Stimulated activated naive CD8-positive, alpha-beta T cell treated with anti-CD3 and anti-CD28 coated beads, Interleukin-15, amount 100 ng/mL, for 72 hours (primary cell): ENCODE measurements around the gene ADORA2A.
"Not testable (repeated sequence)": the region's sequence is repeated elsewhere in the genome, so short reads cannot be mapped to it uniquely, and the experiment has no call there.

Experiments
- ATAC-seq: fragments of 150-1000 bp; cut with Tn5 transposase; 2 replicates; pipeline ENCODE4 v1.10.0; 2021; ENCODE audit warnings: mild to moderate bottlenecking, moderate library complexity
- DNase-seq, 2 donors: peaks; one replicate each; pipeline ENCODE4 v3.0.0; 2021 to 2022
- H3K27ac Mint-ChIP-seq, 2 donors: one replicate each; pipeline ENCODE4 v1.8.0; 2022; ENCODE audit warnings: mild to moderate bottlenecking in 2 of 2, mixed read lengths in 2 of 2, moderate library complexity in 2 of 2
- H3K27me3 Mint-ChIP-seq: one replicate; pipeline ENCODE4 v1.8.0; 2022; ENCODE audit warnings: mixed read lengths
- H3K4me1 Mint-ChIP-seq: one replicate; pipeline ENCODE4 v1.8.0; 2022; ENCODE audit warnings: mild to moderate bottlenecking, mixed read lengths
- H3K4me3 Mint-ChIP-seq, 2 donors: one replicate each; pipeline ENCODE4 v1.8.0; 2022; ENCODE audit warnings: mild to moderate bottlenecking in 2 of 2, mixed read lengths in 2 of 2, moderate library complexity in 1 of 2
- H3K9me3 Mint-ChIP-seq, 2 donors: one replicate each; pipeline ENCODE4 v1.8.0; 2022; ENCODE audit warnings: mixed read lengths in 2 of 2

Gene ADORA2A

GRCh38 chr22:24465975-24466374 is 38.6 kb downstream of the ADORA2A start:
- Mint-ChIP-seq H3K4me3 (no peak overlapping the region), H3K27me3 (no peaks in the 10 kb centered on the region), H3K4me1 (peaks cover 23% of the 10 kb centered on the region), H3K9me3 (no peaks in the 10 kb centered on the region), H3K27ac (no peak overlapping the region)
- DNase-seq (no peak), ATAC-seq (no peak)

- H3K27ac Mint-ChIP-seq: no peak overlapping the region
- ATAC-seq (no peak), DNase-seq (no peak)
- H3K9me3 Mint-ChIP-seq: no peaks in the 10 kb centered on the region
- no peak overlapping the region for H3K4me3 Mint-ChIP-seq
- no peaks in the 10 kb centered on the region for H3K27me3 Mint-ChIP-seq
- peaks cover 23% of the 10 kb centered on the region for H3K4me1 Mint-ChIP-seq
Observed at GRCh38 chr22:24466716-24467328, 39.4 kb downstream of the ADORA2A start.

- peaks cover 23% of the 10 kb centered on the region for H3K4me1 Mint-ChIP-seq
- no peak overlapping the region for H3K27ac Mint-ChIP-seq
- H3K27me3 Mint-ChIP-seq: no peaks in the 10 kb centered on the region
- ATAC-seq: no peak
- H3K9me3 Mint-ChIP-seq: no peaks in the 10 kb centered on the region
- DNase-seq: no peak
- H3K4me3 Mint-ChIP-seq: no peak overlapping the region
Observed at GRCh38 chr22:24467340-24467739, 39.9 kb downstream of the ADORA2A start.

- Mint-ChIP-seq H3K27ac (peak overlapping the region in 1 of 2 donors; percentile 60), H3K4me3 (no peak overlapping the region), H3K9me3 (no peaks in the 10 kb centered on the region), H3K27me3 (no peaks in the 10 kb centered on the region), H3K4me1 (peaks cover 9% of the 10 kb centered on the region)
- DNase-seq: no peak
- no peak for ATAC-seq
Observed at GRCh38 chr22:24471570-24471969, 44.2 kb downstream of the ADORA2A start.

GRCh38 chr22:24473284-24473683 is 45.9 kb downstream of the ADORA2A start:
- Mint-ChIP-seq H3K4me3 (no peak overlapping the region), H3K27me3 (no peaks in the 10 kb centered on the region), H3K9me3 (no peaks in the 10 kb centered on the region), H3K27ac (no peak overlapping the region), H3K4me1 (no peaks in the 10 kb centered on the region)
- no peak for ATAC-seq
- no peak for DNase-seq

- Mint-ChIP-seq H3K9me3 (no peaks in the 10 kb centered on the region), H3K4me1 (no peaks in the 10 kb centered on the region), H3K27me3 (no peaks in the 10 kb centered on the region), H3K4me3 (no peak overlapping the region), H3K27ac (no peak overlapping the region)
- ATAC-seq (no peak), DNase-seq (no peak)
Observed at GRCh38 chr22:24474221-24474620, 46.8 kb downstream of the ADORA2A start.

- Mint-ChIP-seq H3K27me3 (no peaks in the 10 kb centered on the region), H3K4me1 (no peaks in the 10 kb centered on the region), H3K4me3 (no peak overlapping the region), H3K27ac (no peak overlapping the region), H3K9me3 (no peaks in the 10 kb centered on the region)
- DNase-seq: no peak
- ATAC-seq: no peak
Observed at GRCh38 chr22:24474649-24475255, 47.4 kb downstream of the ADORA2A start.

GRCh38 chr22:24481641-24482040 is 54.2 kb downstream of the ADORA2A start:
- Mint-ChIP-seq H3K27ac (no peak overlapping the region), H3K4me3 (no peak overlapping the region), H3K9me3 (no peaks in the 10 kb centered on the region), H3K27me3 (no peaks in the 10 kb centered on the region), H3K4me1 (peaks cover 10% of the 10 kb centered on the region)
- no peak for DNase-seq
- ATAC-seq: no peak

GRCh38 chr22:24482575-24482974 is 55.2 kb downstream of the ADORA2A start:
- Mint-ChIP-seq H3K9me3 (no peaks in the 10 kb centered on the region), H3K27me3 (no peaks in the 10 kb centered on the region), H3K27ac (peak overlapping the region in 1 of 2 donors; percentile 66), H3K4me3 (no peak overlapping the region), H3K4me1 (peaks cover 10% of the 10 kb centered on the region)
- DNase-seq: no peak
- no peak for ATAC-seq

GRCh38 chr22:24482998-24483397 is 55.6 kb downstream of the ADORA2A start:
- Mint-ChIP-seq H3K4me1 (peaks cover 10% of the 10 kb centered on the region), H3K4me3 (no peak overlapping the region), H3K27ac (peak overlapping the region in 1 of 2 donors; percentile 66), H3K9me3 (no peaks in the 10 kb centered on the region), H3K27me3 (no peaks in the 10 kb centered on the region)
- DNase-seq: no peak
- ATAC-seq: no peak

GRCh38 chr22:24483976-24484545 is 56.7 kb downstream of the ADORA2A start:
- ATAC-seq (no peak), DNase-seq (no peak)
- Mint-ChIP-seq H3K27me3 (no peaks in the 10 kb centered on the region), H3K4me1 (peaks cover 10% of the 10 kb centered on the region), H3K27ac (no peak overlapping the region), H3K4me3 (no peak overlapping the region), H3K9me3 (no peaks in the 10 kb centered on the region)

GRCh38 chr22:24485170-24485569 is 57.8 kb downstream of the ADORA2A start:
- no peak overlapping the region for H3K27ac Mint-ChIP-seq
- DNase-seq (no peak), ATAC-seq (no peak)
- H3K27me3 Mint-ChIP-seq: no peaks in the 10 kb centered on the region
- peaks cover 10% of the 10 kb centered on the region for H3K4me1 Mint-ChIP-seq
- no peaks in the 10 kb centered on the region for H3K9me3 Mint-ChIP-seq
- no peak overlapping the region for H3K4me3 Mint-ChIP-seq

- no peak overlapping the region for H3K27ac Mint-ChIP-seq
- peaks cover 10% of the 10 kb centered on the region for H3K4me1 Mint-ChIP-seq
- H3K27me3 Mint-ChIP-seq: no peaks in the 10 kb centered on the region
- ATAC-seq (peak; percentile 69), DNase-seq (no peak)
- H3K4me3 Mint-ChIP-seq: no peak overlapping the region
- H3K9me3 Mint-ChIP-seq: no peaks in the 10 kb centered on the region
Observed at GRCh38 chr22:24485608-24486007, 58.2 kb downstream of the ADORA2A start.

- Mint-ChIP-seq H3K4me3 (no peak overlapping the region), H3K9me3 (no peaks in the 10 kb centered on the region), H3K4me1 (peaks cover 10% of the 10 kb centered on the region), H3K27me3 (no peaks in the 10 kb centered on the region), H3K27ac (no peak overlapping the region)
- peak; percentile 81 for ATAC-seq
- no peak for DNase-seq
Observed at GRCh38 chr22:24486501-24486921, 59.1 kb downstream of the ADORA2A start.

- no peak for DNase-seq
- Mint-ChIP-seq H3K27ac (no peak overlapping the region), H3K4me3 (no peak overlapping the region), H3K9me3 (no peaks in the 10 kb centered on the region), H3K4me1 (no peaks in the 10 kb centered on the region), H3K27me3 (peaks cover 9% of the 10 kb centered on the region)
- ATAC-seq: no peak
Observed at GRCh38 chr22:24489011-24489410, 61.6 kb downstream of the ADORA2A start.

- ATAC-seq, H3K27ac Mint-ChIP-seq, H3K4me3 Mint-ChIP-seq, H3K4me1 Mint-ChIP-seq, H3K9me3 Mint-ChIP-seq, DNase-seq: not testable (repeated sequence)
- peaks cover 13% of the 10 kb centered on the region for H3K27me3 Mint-ChIP-seq
Observed at GRCh38 chr22:24489434-24489833, 62.0 kb downstream of the ADORA2A start.
